ENCODE results near the gene SLC24A3. TPM values are rescaled to one million over a fixed set of nuclear protein-coding genes. Genes with fewer than 3 reads are reported as not detected.

SLC24A3 gene
- total and polyA plus RNA-seq, 12 donors = 0.21 to 2.6 (median 0.84) TPM

GRCh38 chr20:19428324-19428723 is 215.9 kb downstream of the SLC24A3 start:
- H3K4me1 ChIP-seq = peaks cover 0 to 15% (median 0%) of the 10 kb centered on the region in 9 donors
- no peaks in the 10 kb centered on the region for H3K9me3 ChIP-seq
- ATAC-seq (no peak), DNase-seq (no peak)
- no peak for TF ChIP-seq CTCF (IDR thresholded peaks at IDR 0.05)
- H3K27ac ChIP-seq = peak overlapping the region in 1 of 10 donors; percentile 26
- WGBS, 2 donors = 84 to 88% methylated on average over 5 of the region's 5 CpGs
- H3K4me3 ChIP-seq = no peak overlapping the region
- H3K27me3 ChIP-seq = peaks cover 0 to 11% (median 7%) of the 10 kb centered on the region in 7 donors
- H3K36me3 ChIP-seq = no peaks in the 10 kb centered on the region
- intact Hi-C loops (cut with DNase I) = no loop called here

GRCh38 chr20:19429538-19429937 is 217.1 kb downstream of the SLC24A3 start:
- Histone ChIP-seq H3K27ac (no peak overlapping the region), H3K4me1 (peaks cover 0 to 15% (median 0%) of the 10 kb centered on the region in 9 donors), H3K9me3 (no peaks in the 10 kb centered on the region), H3K4me3 (no peak overlapping the region), H3K36me3 (no peaks in the 10 kb centered on the region), H3K27me3 (peaks cover 0 to 19% (median 7%) of the 10 kb centered on the region in 7 donors)
- WGBS, 2 donors = 76 to 81% methylated on average over 7 of the region's 7 CpGs
- no peak for TF ChIP-seq CTCF (IDR thresholded peaks at IDR 0.05)
- ATAC-seq (no peak), DNase-seq (no peak)
- intact Hi-C loops (cut with DNase I) = no loop called here

GRCh38 chr20:19430641-19431315 is 218.3 kb downstream of the SLC24A3 start:
- no peak overlapping the region for H3K4me3 ChIP-seq
- no peaks in the 10 kb centered on the region for H3K36me3 ChIP-seq
- intact Hi-C loops (cut with DNase I) = no loop called here
- ATAC-seq (no peak), DNase-seq (no peak)
- 83 to 85% methylated on average over 5 of the region's 5 CpGs for WGBS, 2 donors
- H3K27me3 ChIP-seq = peaks cover 0 to 19% (median 7%) of the 10 kb centered on the region in 7 donors
- no peak for TF ChIP-seq CTCF (IDR thresholded peaks at IDR 0.05)
- H3K9me3 ChIP-seq = no peaks in the 10 kb centered on the region
- no peak overlapping the region for H3K27ac ChIP-seq
- H3K4me1 ChIP-seq = peaks cover 0 to 15% (median 0%) of the 10 kb centered on the region in 9 donors

GRCh38 chr20:19431316-19431700 is 218.9 kb downstream of the SLC24A3 start:
- Histone ChIP-seq H3K27ac (no peak overlapping the region), H3K9me3 (no peaks in the 10 kb centered on the region), H3K27me3 (peaks cover 0 to 19% (median 4%) of the 10 kb centered on the region in 7 donors), H3K4me1 (peaks cover 0 to 15% (median 0%) of the 10 kb centered on the region in 9 donors), H3K36me3 (no peaks in the 10 kb centered on the region), H3K4me3 (no peak overlapping the region)
- TF ChIP-seq CTCF (IDR thresholded peaks at IDR 0.05) = no peak
- intact Hi-C loops (cut with DNase I) = no loop called here
- ATAC-seq (no peak), DNase-seq (no peak)
- WGBS, 2 donors = 61 to 66% methylated on average over 4 of the region's 4 CpGs
